ENCODE results near the gene DHRS2.

- TF ChIP-seq CTCF (IDR thresholded peaks at IDR 0.05; ENCODE audit: borderline replicate concordance, extremely low read depth, low read length, poor library complexity, severe bottlenecking) (no peak), EZH2 (IDR thresholded peaks at IDR 0.05; ENCODE audit: borderline replicate concordance, low read depth, low read length, severe bottlenecking) (no peak)
Measured at GRCh38 chr14:23614395-23614828, 21.8 kb upstream of the DHRS2 start.

All from DND-41 (cell line).